Breast epithelium (tissue), 3 donors: Measurements from ENCODE around the gene G6PD.

ENCODE experiments used
- CTCF ChIP-seq, 3 donors: fragments of 450-650 bp; IDR thresholded peaks; one replicate each; pipeline ENCODE4 v1.5.1; 2016 to 2017; ENCODE audit warnings: antibody characterized with exemption in 3 of 3, mild to moderate bottlenecking in 3 of 3, moderate library complexity in 3 of 3
- POLR2A ChIP-seq: fragments of 450-650 bp; IDR thresholded peaks from one replicate; pipeline ENCODE4 v1.6.1; 2016; ENCODE audit warnings: antibody characterized with exemption, mild to moderate bottlenecking, moderate library complexity
- POLR2AphosphoS5 ChIP-seq, 3 donors: sonication (generic); formaldehyde crosslinking; IDR thresholded peaks; one replicate each; pipeline ENCODE4 v1.6.1; 2017; ENCODE audit warnings: antibody characterized with exemption in 3 of 3

- TF ChIP-seq CTCF (IDR thresholded peaks at IDR 0.05) = no peak
- TF ChIP-seq POLR2AphosphoS5 (IDR thresholded peaks at IDR 0.05) = no peak
- TF ChIP-seq POLR2A = no peak
Observed at GRCh38 chrX:154495472-154495922, 51.1 kb downstream of the G6PD start.
